AG09309 (cell line): ENCODE data around the gene PLEKHA1.
A peak's percentile ranks its signal among the peaks of the same experiment; 100 is the strongest.

Experiments used
- DNase-seq: peaks from one replicate; pipeline ENCODE4 v3.0.0-alpha.2; 2010; ENCODE audit warnings: low read depth
- H3K4me3 ChIP-seq: 2 replicates; pipeline ENCODE4 v1.5.1; 2011; ENCODE audit warnings: mild to moderate bottlenecking, low read depth, low read length, moderate library complexity; ENCODE audit not compliant: control insufficient read depth
- TF ChIP-seq, protein P1 (sequence below): IDR thresholded peaks from 2 replicates; pipeline ENCODE4 v1.5.1; 2011; ENCODE audit warnings: mild to moderate bottlenecking, low read depth, low read length, inconsistent platforms; ENCODE audit not compliant: insufficient read depth, control insufficient read depth; ENCODE audit errors: missing control alignments

The PLEKHA1 gene

DNA sequence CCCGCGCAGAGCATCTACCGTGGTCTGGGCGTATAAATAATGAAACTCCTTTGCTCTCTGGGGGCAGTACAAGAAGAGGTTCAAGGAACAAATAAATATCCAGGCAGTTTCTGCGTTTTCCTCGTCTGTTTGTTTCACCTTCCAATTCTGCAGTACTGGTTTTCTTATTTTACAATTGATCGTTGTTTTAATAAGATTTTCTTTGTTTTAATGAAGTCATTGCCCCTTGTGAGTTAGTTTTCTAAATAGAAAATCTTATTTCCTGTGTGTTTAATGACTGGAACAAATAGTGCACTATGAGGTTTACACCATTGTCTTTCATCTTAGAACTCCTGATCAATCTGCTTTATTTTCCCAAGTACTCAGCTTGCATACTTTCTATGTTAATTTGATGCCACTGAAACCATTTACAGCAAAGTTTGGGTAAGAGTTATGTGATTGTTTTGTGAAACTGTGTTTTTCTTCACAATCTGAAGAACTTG is 1.2 kb downstream of the PLEKHA1 start:
- peak overlapping the region; percentile 66 for H3K4me3 ChIP-seq
- TF ChIP-seq, protein P1, sequence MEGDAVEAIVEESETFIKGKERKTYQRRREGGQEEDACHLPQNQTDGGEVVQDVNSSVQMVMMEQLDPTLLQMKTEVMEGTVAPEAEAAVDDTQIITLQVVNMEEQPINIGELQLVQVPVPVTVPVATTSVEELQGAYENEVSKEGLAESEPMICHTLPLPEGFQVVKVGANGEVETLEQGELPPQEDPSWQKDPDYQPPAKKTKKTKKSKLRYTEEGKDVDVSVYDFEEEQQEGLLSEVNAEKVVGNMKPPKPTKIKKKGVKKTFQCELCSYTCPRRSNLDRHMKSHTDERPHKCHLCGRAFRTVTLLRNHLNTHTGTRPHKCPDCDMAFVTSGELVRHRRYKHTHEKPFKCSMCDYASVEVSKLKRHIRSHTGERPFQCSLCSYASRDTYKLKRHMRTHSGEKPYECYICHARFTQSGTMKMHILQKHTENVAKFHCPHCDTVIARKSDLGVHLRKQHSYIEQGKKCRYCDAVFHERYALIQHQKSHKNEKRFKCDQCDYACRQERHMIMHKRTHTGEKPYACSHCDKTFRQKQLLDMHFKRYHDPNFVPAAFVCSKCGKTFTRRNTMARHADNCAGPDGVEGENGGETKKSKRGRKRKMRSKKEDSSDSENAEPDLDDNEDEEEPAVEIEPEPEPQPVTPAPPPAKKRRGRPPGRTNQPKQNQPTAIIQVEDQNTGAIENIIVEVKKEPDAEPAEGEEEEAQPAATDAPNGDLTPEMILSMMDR, result no peak
- no peak for DNase-seq

DNA sequence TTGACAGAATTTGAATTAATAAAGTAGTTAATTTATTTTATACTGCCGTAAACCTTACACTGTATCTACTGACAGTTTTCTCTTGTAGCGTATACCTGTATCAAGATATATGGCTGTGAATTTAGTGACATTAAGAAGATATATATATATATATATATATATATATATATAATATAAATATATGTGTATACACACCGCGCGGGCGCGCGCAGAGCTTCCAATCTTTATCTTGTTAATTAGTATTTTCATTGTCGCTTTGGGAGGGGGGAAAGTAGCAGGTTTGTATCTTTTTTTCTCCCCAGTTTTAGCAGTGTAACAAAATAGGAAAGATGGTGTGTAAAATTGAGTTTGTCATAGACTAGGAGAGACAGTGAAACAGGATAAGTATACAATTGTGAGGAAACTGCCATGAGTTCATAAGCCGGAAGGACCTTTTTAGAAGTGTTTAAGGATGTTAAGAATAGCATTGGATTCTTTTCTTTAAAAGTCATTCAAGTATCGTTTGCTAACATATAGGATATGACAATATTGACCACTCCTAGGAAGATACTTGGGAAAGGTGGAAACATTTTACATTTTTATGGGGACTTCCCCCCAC is 2.0 kb downstream of the PLEKHA1 start:
- DNase-seq, result no peak
- H3K4me3 ChIP-seq, result no peak overlapping the region
- TF ChIP-seq, protein P1, result no peak

DNA sequence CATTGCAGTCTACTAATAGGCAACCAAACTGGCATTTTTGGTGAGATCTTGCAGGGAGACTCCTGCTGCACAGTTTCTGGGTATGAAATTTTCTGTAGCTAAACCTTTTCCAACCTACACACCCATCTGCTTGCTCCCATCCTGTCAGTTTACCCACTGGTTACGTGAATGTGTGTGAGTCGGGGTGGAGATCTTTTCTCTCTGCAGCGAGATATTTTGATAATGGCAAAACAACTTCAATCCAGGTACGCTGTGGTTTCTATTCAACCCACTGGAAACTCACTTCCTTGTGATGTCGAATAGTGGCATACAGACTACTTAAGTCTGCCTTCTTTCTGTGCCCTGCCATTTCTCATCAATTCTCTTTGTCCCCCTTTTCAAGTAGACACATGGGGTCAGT is 4.5 kb downstream of the PLEKHA1 start:
- no peak overlapping the region for H3K4me3 ChIP-seq
- TF ChIP-seq, protein P1, result no peak
- DNase-seq, result no peak

DNA sequence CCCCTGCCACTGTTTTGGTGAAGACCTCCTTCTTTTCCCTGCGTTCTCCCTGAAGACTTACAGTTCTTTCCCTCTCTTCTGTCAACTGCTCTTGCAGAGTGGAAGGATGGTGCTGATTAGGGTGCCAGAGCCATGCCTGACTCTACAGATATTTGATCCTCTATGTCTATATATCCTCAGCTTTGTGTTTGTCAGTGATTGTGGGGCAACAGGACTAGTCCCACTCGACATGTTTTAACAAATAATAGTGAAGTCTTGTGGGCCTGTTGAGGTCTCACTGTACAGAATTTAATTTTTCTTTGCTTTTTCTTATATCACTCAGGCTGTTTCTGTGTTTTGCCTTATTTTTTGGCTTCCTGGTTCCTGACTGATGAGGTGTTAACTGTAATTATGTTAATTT is 5.0 kb downstream of the PLEKHA1 start:
- H3K4me3 ChIP-seq, result no peak overlapping the region
- no peak for DNase-seq
- TF ChIP-seq, protein P1, result no peak

DNA sequence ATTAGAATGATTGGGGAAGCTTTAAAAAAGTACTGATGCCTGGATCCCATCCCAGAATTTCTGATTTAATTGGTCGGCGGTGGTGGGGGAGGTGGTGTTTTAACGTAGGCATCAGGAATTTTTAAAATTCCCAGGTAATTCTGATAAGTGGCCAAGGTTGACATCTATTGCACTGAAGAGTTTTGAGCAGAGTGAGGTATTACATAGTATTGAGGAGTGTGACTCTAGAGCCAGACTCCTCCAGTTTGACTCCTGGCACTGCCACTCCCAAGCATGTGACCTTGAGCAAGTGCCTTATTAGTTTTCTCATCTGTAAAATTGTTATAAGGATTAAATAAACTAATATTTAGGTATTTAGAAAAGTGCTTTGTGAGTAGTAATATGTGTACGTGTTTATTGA is 6.2 kb downstream of the PLEKHA1 start:
- no peak overlapping the region for H3K4me3 ChIP-seq
- no peak for DNase-seq
- TF ChIP-seq, protein P1, result no peak

DNA sequence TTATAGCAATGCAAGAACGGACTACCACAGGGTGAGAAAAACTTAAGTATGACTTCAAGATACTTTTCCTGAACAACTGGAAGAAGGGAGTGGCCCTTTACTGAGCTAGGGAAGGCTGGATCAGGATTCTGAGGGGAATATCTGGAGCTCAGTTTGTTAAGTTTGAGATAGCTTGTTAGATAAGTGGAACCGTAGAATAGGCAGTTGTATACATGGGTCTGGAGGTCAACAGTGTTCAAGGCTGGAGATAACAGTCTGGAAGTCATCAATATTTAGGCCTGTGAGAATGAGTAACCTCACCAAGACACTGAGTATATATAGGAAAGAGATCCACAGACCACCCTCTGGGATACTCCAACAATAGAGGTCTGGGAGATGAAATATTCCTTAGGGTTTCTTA is 7.2 kb downstream of the PLEKHA1 start:
- TF ChIP-seq, protein P1, result no peak
- no peak overlapping the region for H3K4me3 ChIP-seq
- DNase-seq, result no peak

DNA sequence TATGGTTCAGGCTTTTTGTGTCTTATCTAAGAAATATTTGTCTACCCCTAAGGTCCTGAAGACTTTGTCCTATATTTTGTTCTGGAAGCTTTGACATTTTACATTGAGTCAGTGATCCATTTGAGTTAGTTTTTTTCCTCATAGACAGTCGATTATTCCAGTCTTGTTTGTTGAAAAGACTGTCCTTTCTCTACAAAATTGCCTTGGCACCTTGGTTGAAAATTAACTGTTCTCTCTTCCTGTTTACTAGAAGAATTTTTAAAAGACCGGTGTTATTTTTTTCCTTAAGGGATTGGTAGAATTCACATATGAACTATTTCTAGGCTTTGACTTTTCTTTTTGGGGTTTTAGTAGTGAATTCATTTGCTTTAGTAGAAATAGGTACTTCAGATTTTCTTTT is 12.0 kb downstream of the PLEKHA1 start:
- TF ChIP-seq, protein P1, result no peak
- no peak overlapping the region for H3K4me3 ChIP-seq
- DNase-seq, result no peak
